Mucosa of gallbladder (tissue), 1 donor: ENCODE data around the gene UST. TPM values are rescaled to one million over a fixed set of nuclear protein-coding genes. Genes with fewer than 3 reads are reported as not detected.
"Not testable (repeated sequence)": the region's sequence is repeated elsewhere in the genome, so short reads cannot be mapped to it uniquely, and the experiment has no call there.

ENCODE experiments used
- DNase-seq: peaks from one replicate; pipeline ENCODE4 v3.0.0-alpha.2; 2020; ENCODE audit warnings: low spot score
- total RNA-seq: library from RNA; stranded (reverse); gene quantifications from one replicate; pipeline ENCODE4 v1.2.1, GENCODE V29; 2021
- donor health status: DM: no; HTN: no; CAD: no.

The UST gene
- total RNA-seq, 1 donor from 2014 or later, result 24.0 TPM

DNA sequence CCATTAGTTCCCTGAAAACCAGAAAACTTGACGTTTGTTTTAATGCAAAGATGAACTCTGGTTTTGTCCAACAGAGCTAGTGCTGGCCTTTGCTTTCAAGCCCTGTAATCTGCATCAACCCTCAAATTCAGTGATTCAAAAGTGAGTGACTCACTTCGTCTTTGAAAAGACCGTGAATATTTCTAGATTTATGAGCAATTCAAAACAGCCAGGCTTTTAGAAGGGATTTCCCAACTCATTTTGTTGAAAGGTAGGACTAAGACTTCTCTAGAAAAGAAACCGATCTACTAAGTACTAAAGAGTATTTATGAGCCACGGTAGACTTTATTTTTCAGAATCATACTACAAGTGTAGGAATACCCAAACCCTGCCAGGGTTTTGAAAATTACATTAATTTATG is 121.5 kb downstream of the UST start:
- DNase-seq, result no peak

DNA sequence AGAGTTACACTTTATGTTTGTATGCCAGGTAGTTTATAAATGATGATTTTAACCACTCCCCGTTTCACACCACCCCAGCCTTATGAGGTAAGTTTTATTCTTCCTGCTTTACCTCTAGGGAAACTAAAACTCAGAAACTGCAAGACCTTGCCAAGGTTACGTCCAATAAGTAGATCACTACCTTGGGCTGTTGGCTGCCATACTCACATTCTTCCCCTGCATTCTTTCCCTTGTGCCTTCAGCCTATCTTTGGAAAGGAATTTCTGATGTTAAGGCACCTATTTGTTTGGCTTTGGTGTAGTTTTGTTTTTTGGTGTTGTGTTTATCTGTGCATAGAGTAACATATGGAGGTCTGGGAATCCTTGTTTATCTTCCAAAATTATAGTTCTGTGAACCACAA is 122.1 kb downstream of the UST start:
- no peak for DNase-seq

DNA sequence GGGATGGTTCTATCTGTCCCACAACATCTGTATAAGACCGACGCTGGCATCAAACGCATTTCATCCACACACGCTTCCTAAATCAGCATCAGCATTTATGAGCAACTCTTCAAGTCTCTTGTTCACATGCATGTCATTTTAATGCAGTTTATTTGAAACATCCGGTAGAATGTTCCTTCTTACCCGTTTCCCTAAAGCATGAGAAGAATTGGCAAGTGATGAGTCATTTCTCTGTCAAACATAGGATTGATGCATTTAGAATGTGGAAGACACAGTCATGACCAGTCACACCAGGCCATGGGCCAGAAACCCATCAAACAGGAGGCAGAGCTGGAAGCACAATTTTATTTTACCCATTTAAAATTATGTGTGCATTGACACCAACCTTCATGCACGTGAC is 122.8 kb downstream of the UST start:
- DNase-seq, result no peak

DNA sequence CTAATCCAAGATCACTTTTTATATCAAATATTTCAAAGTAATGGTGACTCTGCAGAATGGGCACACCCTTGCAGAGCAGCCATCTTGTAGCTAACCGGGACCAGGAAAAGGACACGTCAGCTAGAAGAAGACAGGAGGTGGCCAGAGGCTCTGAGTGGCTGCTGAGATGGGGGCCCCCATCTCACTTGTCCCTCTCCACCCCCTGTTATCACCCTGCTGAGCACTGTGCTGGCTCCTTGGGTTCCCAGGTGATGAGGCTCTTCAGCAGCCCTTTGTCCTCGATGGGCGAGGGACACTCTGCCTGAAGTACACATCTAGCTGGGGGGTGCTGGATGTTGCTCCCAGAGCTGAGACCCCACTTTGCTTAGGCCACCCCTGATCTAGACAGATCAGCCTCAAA is 126.3 kb downstream of the UST start:
- no peak for DNase-seq

DNA sequence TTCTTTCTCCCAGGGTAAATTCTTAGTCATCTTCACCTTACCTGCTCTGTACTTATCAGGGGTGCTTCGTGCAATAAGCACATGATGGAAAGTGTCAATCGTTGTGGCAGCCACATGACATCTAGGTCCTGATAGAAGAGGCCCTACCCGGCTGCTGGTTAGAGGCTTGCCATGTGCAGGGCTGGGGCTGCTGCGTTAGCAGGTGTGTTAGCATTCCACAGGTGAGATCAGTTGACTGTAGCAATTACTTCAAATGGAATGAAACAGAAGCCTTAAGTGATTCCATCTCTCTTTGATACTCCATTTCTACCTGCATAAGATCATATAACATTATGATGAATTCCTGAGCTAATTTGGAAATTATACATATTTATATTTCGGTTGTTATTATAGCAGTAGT is 127.0 kb downstream of the UST start:
- no peak for DNase-seq

DNA sequence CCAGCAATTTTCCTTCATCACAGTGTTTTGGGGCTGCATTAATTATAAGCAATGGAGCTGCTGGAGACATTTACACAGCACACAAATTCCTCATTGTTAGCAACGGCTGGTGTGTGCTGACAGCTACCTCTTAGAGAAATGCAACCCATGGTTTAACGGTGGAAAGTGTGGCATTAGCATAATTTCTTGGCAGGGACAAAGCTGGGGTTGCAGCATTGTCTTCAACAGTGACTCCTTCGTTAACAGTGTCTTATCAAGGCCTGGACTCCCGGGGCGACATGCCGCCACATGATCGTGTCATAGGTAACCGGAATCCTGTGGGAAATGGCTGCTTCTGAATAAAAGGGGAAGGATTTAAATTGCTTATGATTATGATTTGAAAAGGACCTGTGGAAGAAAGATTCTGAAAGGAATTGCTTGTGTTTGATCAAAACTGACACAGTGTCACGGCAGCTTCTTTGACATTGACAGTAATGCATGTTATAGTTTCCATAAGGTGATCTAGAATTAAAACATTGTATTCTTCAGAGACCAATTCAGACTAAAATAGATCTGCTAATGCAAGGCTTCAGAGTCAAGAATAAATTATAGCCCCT is 128.0 kb downstream of the UST start:
- DNase-seq, result peak; percentile 17

DNA sequence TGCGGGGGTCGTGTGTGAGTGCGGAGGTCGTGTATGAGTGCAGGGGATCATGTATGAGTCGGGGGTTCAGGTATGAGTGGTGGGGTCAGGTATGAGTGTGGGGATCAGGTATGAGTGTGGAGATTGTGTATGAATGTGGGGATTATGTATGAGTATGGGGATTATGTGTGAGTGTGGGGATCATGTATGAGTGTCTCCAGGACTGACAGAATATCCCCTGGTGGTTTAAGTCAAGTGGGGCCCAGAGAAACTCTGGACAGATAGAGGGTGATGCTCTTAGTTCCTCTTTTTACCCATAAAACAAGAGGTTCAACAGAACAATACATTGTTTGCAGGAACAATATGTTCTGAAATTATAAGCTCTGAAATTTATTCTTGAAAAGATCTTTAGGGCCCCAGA is 131.9 kb downstream of the UST start:
- DNase-seq, result no peak

DNA sequence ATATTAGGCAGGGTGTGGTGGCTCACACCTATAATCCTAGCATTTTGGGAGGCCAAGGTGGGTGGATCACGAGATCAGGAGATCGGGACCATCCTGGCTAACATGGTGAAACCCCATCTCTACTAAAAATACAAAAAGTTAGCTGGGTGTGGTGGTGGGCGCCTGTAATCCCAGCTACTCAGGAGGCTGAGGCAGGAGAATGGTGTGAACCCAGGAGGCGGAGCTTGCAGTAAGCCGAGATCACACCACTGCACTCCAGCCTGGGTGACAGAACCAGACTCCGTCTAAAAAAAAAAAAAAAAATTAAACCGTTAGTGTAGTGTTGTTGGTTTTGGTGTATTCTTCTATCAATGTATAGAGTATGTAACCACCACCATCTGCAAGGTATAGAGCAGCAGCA is 133.9 kb downstream of the UST start:
- DNase-seq, result not testable (repeated sequence)

DNA sequence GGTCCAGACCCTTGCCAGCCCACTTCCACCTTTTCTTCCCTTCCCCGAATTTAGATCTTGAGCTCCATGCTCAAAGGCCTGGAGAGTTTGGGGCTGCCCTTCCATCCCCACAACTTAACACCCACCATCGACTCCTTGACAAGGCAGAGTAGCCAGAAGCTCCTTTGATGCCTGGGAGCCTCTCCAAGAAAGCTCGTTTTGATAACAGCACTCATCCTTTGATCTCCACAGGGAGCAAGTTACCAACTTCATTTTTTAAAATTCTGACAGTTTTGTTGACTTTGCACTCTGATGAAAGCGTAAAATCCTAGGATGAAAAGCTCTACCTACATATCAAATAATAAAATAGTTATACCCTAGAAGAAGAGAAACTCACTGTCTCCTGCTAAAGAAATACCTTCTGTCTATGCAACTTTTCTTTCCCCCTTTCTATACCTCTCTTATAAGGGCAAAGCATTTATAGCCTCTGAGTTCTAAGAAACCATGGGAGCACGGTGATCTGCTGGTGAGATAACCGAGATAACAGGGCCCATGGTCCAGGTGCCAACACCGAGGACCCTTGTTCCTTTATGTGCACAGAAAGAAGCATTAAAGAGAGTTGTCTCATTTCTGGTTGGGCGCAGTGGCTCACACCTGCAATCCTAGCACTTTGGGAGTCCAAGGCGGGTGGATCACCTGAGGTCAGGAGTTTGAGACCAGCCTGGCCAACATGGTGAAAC is 134.9 kb downstream of the UST start:
- DNase-seq, result no peak

DNA sequence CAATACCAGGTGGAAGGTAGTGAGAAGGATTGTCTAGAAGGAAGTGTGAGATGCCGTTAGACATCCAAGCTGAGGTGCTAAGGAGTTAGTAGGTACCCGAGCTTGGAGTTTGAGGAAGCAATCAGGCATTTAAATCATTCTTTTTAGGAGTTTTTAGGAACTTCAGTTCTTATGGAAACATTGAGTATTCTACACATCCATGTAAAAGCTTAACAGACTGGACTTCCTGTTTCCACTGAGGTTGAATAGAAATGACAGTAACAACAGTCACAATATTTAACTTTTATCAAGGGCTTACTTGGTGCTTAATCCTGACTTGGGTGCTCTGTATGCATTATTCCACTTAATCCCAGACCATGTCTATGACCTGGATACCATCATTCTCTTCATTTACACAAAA is 136.4 kb downstream of the UST start:
- DNase-seq, result no peak

DNA sequence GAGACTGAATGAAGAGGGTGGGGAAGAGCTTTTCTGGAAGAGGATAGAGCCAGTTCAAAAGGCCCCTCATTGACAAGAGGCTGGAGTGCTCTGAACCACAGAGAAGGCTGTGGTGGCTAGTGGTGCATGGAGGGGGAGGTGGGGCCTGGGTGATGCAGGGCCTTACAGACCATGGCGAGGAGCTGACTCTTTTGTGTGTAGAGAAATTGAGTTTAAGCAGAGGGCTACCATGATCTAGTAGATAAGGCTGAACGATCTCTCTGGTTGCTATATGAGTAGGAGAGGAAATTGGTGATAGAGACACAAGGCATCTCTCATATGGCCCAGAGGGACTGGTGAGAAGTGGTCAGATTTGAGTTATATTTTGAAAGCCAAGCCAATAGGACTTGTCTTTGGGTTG is 137.6 kb downstream of the UST start:
- no peak for DNase-seq

DNA sequence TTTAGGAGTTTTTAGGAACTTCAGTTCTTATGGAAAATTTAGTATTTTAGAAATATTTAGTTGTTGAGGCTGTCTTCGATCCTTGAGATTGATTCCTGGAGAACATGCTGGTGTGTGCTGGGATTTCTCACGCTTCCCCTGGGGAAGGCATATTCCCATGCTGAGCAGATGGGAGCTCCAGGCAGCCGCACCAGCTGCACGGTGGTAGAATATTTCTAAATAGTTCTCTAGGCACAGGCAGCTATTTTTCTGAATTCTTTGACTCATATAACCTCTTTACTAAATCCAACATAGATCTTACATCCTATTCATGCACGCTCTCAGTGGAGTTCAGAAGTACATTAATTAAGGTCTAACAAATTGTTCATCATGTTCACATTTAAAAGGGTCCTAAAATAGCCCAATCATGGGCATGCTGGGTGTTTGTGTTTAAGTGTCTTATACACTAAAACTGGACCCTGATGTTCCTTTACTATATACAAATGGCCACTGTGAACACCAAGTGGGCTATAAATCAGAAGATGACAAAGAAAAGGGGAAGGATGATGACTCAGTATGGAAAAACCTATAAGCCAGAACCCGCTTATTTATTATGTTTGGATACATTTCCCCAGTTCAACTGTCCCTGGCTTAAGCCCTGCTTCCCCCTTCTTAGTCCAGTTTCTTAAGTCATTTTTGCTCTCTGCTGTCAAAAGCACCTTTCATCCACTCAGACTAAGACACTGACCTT is 138.5 kb downstream of the UST start:
- DNase-seq, result no peak

DNA sequence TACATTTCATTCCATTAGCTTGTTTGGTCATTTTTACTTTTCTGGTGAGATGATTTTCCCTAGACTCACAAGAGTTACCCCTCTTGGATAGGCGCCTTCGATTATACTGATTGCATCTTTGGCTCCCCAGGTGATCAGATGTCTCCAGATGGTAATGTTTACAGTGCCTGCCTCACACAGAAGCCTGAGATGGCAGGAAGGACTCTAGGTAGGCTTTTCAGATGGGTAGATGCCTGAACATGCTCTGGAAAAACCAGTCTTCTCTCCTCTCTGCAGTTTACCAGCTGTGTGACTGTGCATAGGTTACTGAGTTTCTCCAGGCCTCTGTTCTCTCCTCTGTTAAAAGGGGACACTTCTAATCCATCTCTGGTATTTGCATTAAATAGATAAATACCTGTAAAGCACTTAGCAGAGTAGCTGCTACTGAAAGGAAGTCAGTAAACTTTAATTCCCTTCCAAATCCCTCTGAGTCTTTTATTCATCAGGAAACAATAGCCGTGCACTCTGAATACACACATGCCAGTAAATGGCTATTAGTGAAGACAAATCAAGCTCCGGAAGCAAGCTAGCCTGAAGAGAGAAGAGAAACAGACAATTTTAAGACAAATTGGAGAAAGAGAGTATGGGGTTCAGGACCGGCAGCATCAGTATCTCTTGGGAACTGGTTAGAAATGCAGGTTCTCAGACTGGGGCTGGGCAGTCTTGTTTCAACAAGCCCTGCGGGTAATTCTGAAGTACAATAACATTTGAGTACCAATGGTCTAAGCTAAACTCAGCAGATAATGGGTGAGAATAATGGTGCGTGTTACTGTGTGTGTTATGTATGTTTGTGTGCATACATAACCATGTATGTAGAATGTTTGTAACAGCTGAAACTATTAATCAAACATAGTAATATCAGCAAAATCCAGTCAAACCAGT is 139.4 kb downstream of the UST start:
- no peak for DNase-seq

DNA sequence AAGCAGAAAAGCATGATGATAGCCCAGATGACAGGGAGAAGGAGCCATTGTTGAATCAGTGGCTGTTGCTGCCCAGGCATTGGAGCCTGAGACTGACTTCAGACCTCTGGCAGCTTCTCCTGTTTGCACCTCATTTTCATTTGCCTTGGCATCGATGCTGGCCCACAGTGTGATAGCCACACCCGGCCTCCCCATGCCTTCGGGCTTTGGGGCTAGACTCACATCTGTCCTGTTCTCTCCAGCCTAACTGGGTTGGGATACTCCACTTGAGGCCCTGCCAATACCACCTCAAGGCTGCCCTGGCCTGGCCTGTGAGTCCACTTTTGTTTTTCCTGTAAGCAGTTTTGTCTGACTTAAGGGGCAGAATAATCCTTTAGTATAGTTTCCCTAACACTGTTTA is 140.4 kb downstream of the UST start:
- peak; percentile 32 for DNase-seq

DNA sequence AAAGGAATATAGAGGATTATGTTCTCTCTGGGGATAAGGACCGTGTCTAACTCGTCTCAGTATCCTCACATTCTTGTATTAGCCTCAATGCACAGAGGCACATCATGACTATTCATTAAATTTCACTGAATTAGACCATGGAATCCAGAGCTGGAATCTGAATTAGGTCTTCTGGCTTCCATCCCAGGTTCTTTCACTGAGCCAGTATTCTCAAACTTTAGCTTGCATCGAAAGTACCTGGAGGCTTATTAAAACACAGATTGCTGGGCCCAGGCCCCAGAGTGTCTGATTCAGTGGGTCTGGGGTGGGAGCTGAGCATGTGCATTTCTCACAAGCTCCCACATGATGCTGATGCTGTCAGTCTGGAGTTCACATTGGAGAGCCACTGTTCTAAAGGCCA is 142.0 kb downstream of the UST start:
- DNase-seq, result no peak

DNA sequence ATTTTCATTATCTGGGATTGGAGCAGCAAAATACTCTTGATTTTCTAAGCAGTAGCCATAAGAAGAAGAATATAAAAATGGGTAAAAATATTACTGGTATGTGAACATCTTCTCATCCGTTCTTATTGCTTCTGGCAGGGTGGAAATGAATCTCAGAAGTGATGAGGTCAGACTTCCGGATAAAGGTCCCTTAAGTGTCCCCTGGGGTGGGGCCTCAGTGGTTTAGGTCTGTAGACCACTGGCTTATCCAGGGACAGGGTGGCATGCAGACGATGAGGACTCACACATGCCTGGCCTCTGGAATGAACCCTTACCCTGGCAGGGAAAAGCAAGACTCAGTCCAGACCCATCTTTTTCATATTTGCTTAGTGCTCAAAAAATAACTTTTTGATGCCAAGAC is 143.3 kb downstream of the UST start:
- no peak for DNase-seq

DNA sequence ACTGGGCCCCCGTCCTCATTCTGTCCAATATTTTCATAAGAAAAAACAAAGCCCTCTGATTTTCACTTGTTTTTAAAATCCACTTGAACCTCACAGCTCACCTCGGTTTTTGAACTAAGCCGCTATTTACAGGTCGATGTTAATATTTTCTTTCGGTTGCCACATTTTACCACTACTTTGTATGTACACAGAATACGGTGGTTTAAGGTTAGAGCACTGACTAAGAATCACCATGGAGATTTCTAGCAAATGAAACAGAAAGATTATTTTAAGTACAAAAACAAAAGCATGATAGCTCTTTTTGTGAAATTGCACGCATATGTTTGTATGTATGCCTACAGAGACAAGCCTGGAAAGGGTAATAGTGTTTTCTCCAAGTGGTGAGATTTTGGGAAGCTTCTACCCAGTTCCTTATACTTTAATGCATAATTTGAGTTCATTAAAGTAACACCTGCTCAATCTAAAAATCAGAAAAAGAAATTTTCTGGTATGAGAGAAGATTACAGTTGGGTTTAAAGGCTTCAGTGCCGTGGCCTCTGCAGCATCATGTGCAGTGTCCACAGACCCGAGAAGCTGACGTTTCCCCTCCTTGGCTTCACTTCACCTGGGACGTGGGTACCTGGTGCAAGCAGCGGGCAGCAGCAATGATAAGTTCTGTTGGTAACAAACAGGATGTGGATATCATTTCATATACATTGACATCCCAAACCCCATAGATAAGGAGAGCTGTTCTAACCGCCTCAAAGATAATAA is 144.0 kb downstream of the UST start:
- no peak for DNase-seq

DNA sequence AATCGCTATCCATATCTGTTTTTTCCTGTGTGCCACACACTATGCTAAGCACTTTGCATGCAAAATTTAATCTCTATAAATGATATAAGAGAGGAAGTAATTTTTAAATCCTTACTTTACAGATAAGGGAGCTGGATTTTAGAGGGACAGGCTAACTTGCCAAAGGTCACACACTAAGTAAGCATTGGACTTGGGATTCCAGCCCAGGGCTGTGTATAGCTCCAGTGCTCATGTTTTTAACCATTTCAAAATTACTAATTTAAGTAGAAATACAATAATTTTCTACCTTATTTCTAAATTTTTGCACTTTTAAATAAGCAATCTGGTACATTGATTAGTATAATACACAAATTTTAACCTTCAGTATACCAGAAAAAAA is 144.6 kb downstream of the UST start:
- no peak for DNase-seq

DNA sequence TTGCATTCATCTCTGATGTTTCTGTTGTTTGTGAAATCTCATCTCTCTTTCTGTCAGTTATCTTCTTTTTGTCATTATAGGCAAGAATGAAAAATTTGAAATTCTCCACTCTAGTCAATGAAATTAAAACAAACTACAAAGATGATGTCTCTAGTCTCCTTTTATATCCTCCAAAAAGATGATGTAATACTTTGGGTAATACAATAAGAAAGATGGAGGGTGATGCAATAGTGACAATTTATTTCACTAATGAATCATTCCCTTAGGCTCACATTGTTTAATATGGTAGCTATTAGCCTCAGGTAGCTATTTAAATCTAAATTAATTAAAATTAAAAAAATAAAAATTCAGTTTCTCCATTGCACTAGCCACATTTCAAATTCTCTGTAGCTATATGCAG is 145.4 kb downstream of the UST start:
- no peak for DNase-seq

DNA sequence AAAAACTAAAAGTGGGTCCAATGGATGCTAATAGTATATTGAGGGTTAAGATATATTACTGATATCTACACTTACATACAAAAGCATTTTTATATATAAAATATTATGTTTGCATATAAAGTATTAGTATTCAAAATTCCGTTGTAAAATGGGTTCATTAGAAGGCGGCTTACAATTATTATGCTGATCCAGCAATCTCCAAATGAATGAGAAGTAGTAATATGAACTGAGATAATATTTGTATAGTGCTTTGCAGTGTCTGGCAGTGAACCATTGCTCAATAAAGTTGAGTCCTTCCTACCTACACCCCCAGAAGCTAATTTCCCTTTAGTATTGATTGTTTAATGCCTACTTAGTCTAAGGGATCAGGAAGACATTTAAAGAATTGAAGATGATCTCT is 146.2 kb downstream of the UST start:
- no peak for DNase-seq

DNA sequence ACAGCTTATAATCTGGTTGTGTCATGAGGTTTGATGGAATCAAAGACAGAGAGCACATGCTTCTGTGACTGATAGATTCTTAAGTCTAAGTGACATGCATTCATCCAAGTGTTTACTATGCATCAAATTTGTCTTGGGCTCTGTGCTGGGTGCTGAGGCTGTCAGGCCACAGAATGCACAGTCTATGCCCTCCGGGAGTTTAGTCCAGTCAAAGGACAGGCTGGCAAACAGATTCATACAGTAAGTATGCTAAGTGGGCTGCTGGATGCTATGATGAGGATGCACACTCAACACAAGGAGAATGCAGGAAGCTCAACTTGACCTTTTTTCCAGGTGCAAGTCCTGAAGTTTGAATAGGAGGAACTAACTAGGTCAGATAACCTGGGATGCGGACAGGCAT is 146.7 kb downstream of the UST start:
- DNase-seq, result no peak
